SKM-1 (cell line): ENCODE measurements around the gene KDM1B.

Experiments
- DNase-seq: peaks from one replicate; lab custom pipeline; 2025; ENCODE audit not compliant: unreplicated experiment; lab: John Stamatoyannopoulos, UW

KDM1B gene

GRCh38 chr6:18259675-18260447 lies 104.6 kb downstream of the KDM1B start:
- no peak for DNase-seq

GRCh38 chr6:18260448-18261106 lies 105.4 kb downstream of the KDM1B start:
- no peak for DNase-seq

- no peak for DNase-seq
These were observed 106.7 kb downstream of the KDM1B start for GRCh38 chr6:18261877-18262276.

GRCh38 chr6:18262702-18263417 lies 107.6 kb downstream of the KDM1B start:
- DNase-seq, result no peak

- DNase-seq, result no peak
These were observed 108.4 kb downstream of the KDM1B start for GRCh38 chr6:18263418-18264218.

- DNase-seq, result peak; percentile 80
These were observed 109.1 kb downstream of the KDM1B start, which contains the start of gene DEK for GRCh38 chr6:18264219-18264922. DEK (minus strand) TSS chr6:18264530; CDS start chr6:18263987, 543 bp downstream.

GRCh38 chr6:18264923-18265377 lies 109.7 kb downstream of the KDM1B start:
- DNase-seq, result no peak

GRCh38 chr6:18265787-18266522 lies 110.7 kb downstream of the KDM1B start:
- DNase-seq, result no peak

- DNase-seq, result no peak
These were observed 111.3 kb downstream of the KDM1B start for GRCh38 chr6:18266523-18266912.

GRCh38 chr6:18268066-18268465 lies 112.8 kb downstream of the KDM1B start:
- DNase-seq, result no peak

GRCh38 chr6:18269253-18269652 lies 114.0 kb downstream of the KDM1B start:
- no peak for DNase-seq

- no peak for DNase-seq
These were observed 114.5 kb downstream of the KDM1B start for GRCh38 chr6:18269717-18270116.

- no peak for DNase-seq
These were observed 115.0 kb downstream of the KDM1B start for GRCh38 chr6:18270216-18270615.
